Measurements from ENCODE around the gene ZSWIM9. TPM values are rescaled to one million over a fixed set of nuclear protein-coding genes. Genes with fewer than 3 reads are reported as not detected.

ZSWIM9 gene
- total RNA-seq, 1 donor from 2014 or later: 5.4 TPM

DNA sequence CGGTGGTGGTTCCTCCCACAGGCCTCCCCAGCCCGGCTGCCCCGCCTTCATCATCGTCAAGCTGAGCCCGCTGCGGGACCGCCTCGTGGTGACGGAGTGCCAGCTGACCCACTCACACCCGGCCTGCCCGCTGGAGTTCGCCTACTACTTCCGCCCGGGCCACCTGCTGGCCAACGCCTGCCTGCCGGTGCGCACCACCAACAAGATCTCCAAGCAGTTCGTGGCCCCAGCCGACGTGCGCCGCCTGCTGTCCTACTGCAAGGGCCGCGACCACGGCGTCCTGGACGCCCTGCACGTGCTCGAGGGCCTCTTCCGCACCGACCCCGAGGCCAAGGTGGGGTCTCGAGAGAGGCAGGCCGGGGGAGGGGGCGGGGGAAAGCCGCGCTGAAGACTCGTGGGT, 12.0 kb downstream of the ZSWIM9 start:
- Histone ChIP-seq H3K9me3 (peaks cover 5% of the 10 kb centered on the region), H3K4me1 (no peaks in the 10 kb centered on the region), H3K4me3 (no peak overlapping the region), H3K36me3 (peaks cover 0 to 7% of the 10 kb centered on the region in 2 donors), H3K27ac (no peak overlapping the region), H3K27me3 (no peaks in the 10 kb centered on the region)
- DNase-seq (ENCODE audit: extremely low spot score in 2 of 2): no peak
- TF ChIP-seq POLR2AphosphoS5 (IDR thresholded peaks at IDR 0.05; ENCODE audit: insufficient read depth in 1 of 2, low read depth in 1 of 2) (no peak), POLR2A (IDR thresholded peaks at IDR 0.05) (no peak)
- TF ChIP-seq, protein P1, sequence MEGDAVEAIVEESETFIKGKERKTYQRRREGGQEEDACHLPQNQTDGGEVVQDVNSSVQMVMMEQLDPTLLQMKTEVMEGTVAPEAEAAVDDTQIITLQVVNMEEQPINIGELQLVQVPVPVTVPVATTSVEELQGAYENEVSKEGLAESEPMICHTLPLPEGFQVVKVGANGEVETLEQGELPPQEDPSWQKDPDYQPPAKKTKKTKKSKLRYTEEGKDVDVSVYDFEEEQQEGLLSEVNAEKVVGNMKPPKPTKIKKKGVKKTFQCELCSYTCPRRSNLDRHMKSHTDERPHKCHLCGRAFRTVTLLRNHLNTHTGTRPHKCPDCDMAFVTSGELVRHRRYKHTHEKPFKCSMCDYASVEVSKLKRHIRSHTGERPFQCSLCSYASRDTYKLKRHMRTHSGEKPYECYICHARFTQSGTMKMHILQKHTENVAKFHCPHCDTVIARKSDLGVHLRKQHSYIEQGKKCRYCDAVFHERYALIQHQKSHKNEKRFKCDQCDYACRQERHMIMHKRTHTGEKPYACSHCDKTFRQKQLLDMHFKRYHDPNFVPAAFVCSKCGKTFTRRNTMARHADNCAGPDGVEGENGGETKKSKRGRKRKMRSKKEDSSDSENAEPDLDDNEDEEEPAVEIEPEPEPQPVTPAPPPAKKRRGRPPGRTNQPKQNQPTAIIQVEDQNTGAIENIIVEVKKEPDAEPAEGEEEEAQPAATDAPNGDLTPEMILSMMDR (IDR thresholded peaks at IDR 0.05): no peak
- intact Hi-C loops (cut with DNase I): no loop called here

DNA sequence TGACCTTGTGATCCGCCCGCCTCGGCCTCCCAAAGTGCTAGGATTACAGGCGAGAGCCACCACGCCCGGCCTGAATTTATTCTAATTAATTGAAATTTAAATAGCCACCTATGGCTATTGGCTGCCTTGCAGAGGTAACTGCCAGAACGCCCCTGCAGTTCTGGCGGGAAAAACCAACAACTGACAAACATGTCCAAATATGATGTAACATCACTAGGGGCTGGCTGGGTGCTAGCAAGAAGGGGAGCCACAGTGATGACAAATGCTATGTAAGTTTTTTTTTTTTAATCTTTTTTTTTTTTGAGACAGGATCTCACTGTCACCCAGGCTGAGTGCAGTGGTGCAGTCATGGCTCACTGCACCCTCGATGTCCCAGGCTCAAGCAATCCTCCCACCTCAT, 12.9 kb downstream of the ZSWIM9 start:
- Histone ChIP-seq H3K27ac (no peak overlapping the region), H3K27me3 (no peaks in the 10 kb centered on the region), H3K9me3 (peaks cover 5% of the 10 kb centered on the region), H3K4me1 (no peaks in the 10 kb centered on the region), H3K36me3 (peaks cover 0 to 12% of the 10 kb centered on the region in 2 donors), H3K4me3 (no peak overlapping the region)
- no peak for DNase-seq (ENCODE audit: extremely low spot score in 2 of 2)
- intact Hi-C loops (cut with DNase I): no loop called here
- TF ChIP-seq, protein P1 (IDR thresholded peaks at IDR 0.05): no peak
- TF ChIP-seq POLR2AphosphoS5 (IDR thresholded peaks at IDR 0.05; ENCODE audit: insufficient read depth in 1 of 2, low read depth in 1 of 2) (no peak), POLR2A (IDR thresholded peaks at IDR 0.05) (no peak)

DNA sequence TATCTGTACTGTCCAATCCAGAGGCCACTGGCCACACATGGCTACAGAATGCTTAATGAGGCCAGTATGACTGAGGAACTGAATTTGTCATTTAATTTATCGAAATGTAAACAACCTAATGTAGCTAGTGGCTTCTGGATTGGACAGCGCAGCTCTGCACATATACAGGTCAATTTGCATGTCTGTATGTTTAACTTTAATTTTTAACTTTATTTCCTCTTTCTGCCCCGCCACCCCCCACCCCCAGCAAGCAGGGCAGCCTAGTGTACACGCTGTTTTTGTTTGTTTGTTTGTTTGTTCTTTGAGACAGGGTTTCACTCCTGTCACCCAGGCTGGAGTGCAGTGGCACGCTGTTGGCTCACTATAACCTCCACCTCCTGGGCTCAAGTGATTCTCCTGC, 15.5 kb downstream of the ZSWIM9 start:
- Histone ChIP-seq H3K9me3 (peaks cover 4% of the 10 kb centered on the region), H3K36me3 (peaks cover 0 to 18% of the 10 kb centered on the region in 2 donors), H3K4me1 (no peaks in the 10 kb centered on the region), H3K27me3 (no peaks in the 10 kb centered on the region), H3K27ac (no peak overlapping the region), H3K4me3 (no peak overlapping the region)
- TF ChIP-seq POLR2A (IDR thresholded peaks at IDR 0.05) (no peak), POLR2AphosphoS5 (IDR thresholded peaks at IDR 0.05; ENCODE audit: insufficient read depth in 1 of 2, low read depth in 1 of 2) (no peak)
- TF ChIP-seq, protein P1 (IDR thresholded peaks at IDR 0.05): no peak
- intact Hi-C loops (cut with DNase I): no loop called here
- DNase-seq (ENCODE audit: extremely low spot score in 2 of 2): no peak

DNA sequence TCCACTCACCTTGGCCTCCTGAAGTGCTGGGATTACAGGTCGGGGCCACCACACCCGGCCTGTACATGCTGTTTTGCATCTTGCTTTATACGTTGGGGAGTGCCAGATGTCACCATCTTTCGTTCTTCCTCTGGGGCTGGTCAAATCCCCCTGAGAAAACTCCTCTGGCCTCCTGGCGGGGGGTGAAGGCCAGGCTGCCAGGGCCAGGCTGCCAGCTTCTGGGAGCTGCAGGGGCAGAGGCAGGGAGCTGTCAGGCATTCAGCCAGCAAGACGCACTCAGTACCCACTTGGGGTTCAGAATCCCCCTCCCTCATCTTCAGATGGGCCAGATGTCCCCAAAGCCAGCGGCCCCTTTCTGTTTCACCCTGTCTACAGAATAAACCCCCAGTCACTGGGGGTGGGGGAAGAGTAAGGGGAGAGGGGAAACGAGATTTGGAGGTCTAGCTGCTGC, 16.1 kb downstream of the ZSWIM9 start:
- H3K27ac ChIP-seq: no peak overlapping the region
- TF ChIP-seq, protein P1 (IDR thresholded peaks at IDR 0.05): no peak
- TF ChIP-seq POLR2A (IDR thresholded peaks at IDR 0.05): no peak
- no peak for TF ChIP-seq POLR2AphosphoS5 (IDR thresholded peaks at IDR 0.05; ENCODE audit: insufficient read depth in 1 of 2, low read depth in 1 of 2)
- DNase-seq (ENCODE audit: extremely low spot score in 2 of 2): no peak
- H3K36me3 ChIP-seq: peaks cover 0 to 18% of the 10 kb centered on the region in 2 donors
- intact Hi-C loops (cut with DNase I): no loop called here
- no peaks in the 10 kb centered on the region for H3K9me3 ChIP-seq
- no peaks in the 10 kb centered on the region for H3K27me3 ChIP-seq
- no peak overlapping the region for H3K4me3 ChIP-seq
- no peaks in the 10 kb centered on the region for H3K4me1 ChIP-seq

DNA sequence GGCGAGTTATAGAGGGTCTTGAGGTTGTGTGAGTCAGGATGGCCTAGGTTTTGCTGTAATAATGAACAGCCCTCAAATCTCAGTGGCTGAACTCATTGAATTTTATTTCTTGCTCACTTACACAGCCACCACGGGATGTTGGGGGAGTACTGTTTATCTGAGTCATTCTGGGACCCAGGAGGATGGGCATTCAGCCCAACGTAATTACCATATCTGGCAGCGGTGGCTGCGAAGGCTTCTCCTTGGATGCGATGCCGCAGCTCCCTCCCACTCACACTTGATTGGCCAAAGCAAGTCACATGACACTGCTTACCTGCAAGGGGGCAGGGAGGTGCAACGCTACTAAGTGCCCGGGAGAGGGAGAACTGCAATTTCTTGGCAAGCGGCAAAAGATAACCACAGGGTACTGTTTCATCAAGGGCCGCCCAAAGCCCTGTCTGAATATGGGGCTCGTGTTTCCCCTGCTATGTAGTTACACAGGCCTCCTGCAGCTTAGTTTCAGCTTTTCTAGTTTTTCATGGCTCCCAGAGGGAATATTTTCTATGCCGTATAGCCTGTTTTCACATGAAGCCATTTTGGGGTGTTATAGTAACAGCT, 19.9 kb downstream of the ZSWIM9 start:
- Histone ChIP-seq H3K36me3 (peaks cover 0 to 11% of the 10 kb centered on the region in 2 donors), H3K4me1 (no peaks in the 10 kb centered on the region), H3K9me3 (no peaks in the 10 kb centered on the region), H3K27ac (no peak overlapping the region), H3K4me3 (no peak overlapping the region), H3K27me3 (no peaks in the 10 kb centered on the region)
- intact Hi-C loops (cut with DNase I): no loop called here
- DNase-seq (ENCODE audit: extremely low spot score in 2 of 2): no peak
- TF ChIP-seq, protein P1 (IDR thresholded peaks at IDR 0.05): no peak
- TF ChIP-seq POLR2A (IDR thresholded peaks at IDR 0.05): no peak
- no peak for TF ChIP-seq POLR2AphosphoS5 (IDR thresholded peaks at IDR 0.05; ENCODE audit: insufficient read depth in 1 of 2, low read depth in 1 of 2)

Data from vagina (tissue), 2 donors.